ENCODE results near the gene GARNL3. TPM values are rescaled to one million over a fixed set of nuclear protein-coding genes. Genes with fewer than 3 reads are reported as not detected.

The GARNL3 gene
- total RNA-seq, 2 donors from 2014 or later, result 34.2 to 34.4 TPM

DNA sequence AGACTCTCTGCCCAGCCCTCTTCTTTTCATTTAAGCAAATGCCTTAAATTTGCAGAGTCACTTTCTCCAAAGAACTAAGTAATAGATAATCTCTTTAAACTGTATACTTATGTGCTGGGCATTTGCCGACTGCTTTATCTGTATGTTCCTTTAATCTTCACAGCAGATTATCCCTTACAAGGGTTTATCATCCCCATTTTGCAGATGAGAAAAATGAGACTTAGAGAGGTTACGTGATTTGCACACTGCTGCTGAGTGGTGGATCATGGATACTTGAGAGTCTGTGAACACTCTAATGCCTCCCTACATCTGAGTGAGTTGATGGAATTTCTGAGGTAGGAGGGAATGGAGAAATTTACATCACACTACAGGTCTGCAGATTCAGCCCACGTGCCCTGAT lies 163.8 kb downstream of the GARNL3 start:
- H3K9me3 ChIP-seq, result no peaks in the 10 kb centered on the region
- H3K4me3 ChIP-seq, result no peak overlapping the region
- H3K27me3 ChIP-seq (replicated peaks; ENCODE audit: insufficient read depth), result no peaks in the 10 kb centered on the region
- H3K27ac ChIP-seq, result no peak overlapping the region
- intact Hi-C loops (cut with DNase I), result no loop called here
- no peak for TF ChIP-seq POLR2A (IDR thresholded peaks at IDR 0.05)
- TF ChIP-seq, protein P1, sequence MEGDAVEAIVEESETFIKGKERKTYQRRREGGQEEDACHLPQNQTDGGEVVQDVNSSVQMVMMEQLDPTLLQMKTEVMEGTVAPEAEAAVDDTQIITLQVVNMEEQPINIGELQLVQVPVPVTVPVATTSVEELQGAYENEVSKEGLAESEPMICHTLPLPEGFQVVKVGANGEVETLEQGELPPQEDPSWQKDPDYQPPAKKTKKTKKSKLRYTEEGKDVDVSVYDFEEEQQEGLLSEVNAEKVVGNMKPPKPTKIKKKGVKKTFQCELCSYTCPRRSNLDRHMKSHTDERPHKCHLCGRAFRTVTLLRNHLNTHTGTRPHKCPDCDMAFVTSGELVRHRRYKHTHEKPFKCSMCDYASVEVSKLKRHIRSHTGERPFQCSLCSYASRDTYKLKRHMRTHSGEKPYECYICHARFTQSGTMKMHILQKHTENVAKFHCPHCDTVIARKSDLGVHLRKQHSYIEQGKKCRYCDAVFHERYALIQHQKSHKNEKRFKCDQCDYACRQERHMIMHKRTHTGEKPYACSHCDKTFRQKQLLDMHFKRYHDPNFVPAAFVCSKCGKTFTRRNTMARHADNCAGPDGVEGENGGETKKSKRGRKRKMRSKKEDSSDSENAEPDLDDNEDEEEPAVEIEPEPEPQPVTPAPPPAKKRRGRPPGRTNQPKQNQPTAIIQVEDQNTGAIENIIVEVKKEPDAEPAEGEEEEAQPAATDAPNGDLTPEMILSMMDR (IDR thresholded peaks at IDR 0.05), result no peak
- TF ChIP-seq POLR2AphosphoS5 (IDR thresholded peaks at IDR 0.05), result no peak
- H3K36me3 ChIP-seq, result no peaks in the 10 kb centered on the region
- peaks cover 9% of the 10 kb centered on the region for H3K4me1 ChIP-seq (replicated peaks)
- no peak for DNase-seq (ENCODE audit: low spot score)
- 89% methylated on average over 3 of the region's 3 CpGs for WGBS

DNA sequence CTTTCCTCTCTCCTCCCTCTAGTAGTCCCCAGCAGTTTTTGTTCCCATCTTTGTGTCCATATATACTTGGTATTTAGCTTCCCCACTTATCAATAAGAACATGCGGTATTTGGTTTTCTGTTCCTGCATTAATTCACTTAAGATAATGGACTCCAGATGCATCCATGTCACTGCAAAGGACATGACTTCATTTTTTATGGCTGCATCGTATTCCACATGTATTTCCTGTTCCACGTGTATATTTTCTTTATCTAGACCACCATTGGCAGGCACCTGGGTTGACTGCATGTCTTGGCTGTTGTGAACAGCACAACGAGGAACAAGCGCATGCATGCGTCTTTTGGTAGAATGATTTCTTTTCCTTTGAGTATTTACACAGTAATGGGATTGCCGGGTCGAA lies 165.8 kb downstream of the GARNL3 start:
- DNase-seq (ENCODE audit: low spot score), result no peak
- peaks cover 7% of the 10 kb centered on the region for H3K4me1 ChIP-seq (replicated peaks)
- no peaks in the 10 kb centered on the region for H3K27me3 ChIP-seq (replicated peaks; ENCODE audit: insufficient read depth)
- H3K4me3 ChIP-seq, result no peak overlapping the region
- H3K36me3 ChIP-seq, result peaks cover 7 to 10% of the 10 kb centered on the region in 2 donors
- no peaks in the 10 kb centered on the region for H3K9me3 ChIP-seq
- H3K27ac ChIP-seq, result no peak overlapping the region
- intact Hi-C loops (cut with DNase I), result no loop called here
- TF ChIP-seq POLR2AphosphoS5 (IDR thresholded peaks at IDR 0.05) (no peak), POLR2A (IDR thresholded peaks at IDR 0.05) (no peak)
- TF ChIP-seq, protein P1 (IDR thresholded peaks at IDR 0.05), result no peak
- WGBS, result 94% methylated on average over 8 of the region's 8 CpGs

DNA sequence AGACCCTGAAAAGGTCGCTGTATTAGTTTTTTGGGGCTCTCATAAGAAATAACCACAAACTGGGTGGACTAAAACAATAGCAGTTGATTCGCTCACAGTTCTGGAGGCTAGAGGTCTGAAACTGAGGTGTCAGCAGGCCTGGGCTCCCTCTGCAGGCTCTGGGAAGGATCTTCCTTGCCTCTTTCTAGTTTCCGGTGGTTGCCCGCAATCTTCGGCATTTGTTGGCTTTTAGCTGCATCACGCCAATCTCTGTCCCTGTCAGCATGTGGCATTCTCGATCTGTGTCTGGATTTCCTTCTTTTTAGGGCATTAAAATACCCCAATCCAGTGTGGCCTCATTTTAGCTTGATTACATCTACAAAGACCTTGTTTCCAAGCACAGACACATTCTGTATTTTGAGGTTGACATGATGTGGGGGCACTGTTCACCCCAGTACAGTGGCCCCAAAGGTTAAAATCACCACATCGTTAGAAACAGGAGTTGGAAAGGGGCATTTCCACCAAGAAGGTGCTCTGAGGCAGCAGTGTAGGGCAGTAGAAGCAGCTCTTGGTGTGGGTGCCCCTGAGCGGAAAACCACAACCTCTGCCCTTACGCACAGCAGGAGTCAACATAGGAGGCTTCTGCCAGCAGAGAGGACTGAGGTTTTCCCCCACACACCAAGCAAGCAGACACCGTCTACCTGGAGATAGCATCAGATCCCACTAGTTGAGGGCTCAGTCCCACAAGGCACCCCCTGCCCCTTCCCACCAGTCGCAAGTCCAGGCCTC lies 173.1 kb downstream of the GARNL3 start:
- no peaks in the 10 kb centered on the region for H3K9me3 ChIP-seq
- no peaks in the 10 kb centered on the region for H3K4me1 ChIP-seq (replicated peaks)
- H3K27ac ChIP-seq, result no peak overlapping the region
- WGBS, result 85% methylated on average over 12 of the region's 12 CpGs
- no peak for DNase-seq (ENCODE audit: low spot score)
- no peaks in the 10 kb centered on the region for H3K27me3 ChIP-seq (replicated peaks; ENCODE audit: insufficient read depth)
- H3K36me3 ChIP-seq, result peaks cover 14 to 20% of the 10 kb centered on the region in 2 donors
- no peak for TF ChIP-seq POLR2AphosphoS5 (IDR thresholded peaks at IDR 0.05)
- TF ChIP-seq POLR2A (IDR thresholded peaks at IDR 0.05), result no peak
- TF ChIP-seq, protein P1 (IDR thresholded peaks at IDR 0.05), result no peak
- H3K4me3 ChIP-seq, result no peak overlapping the region
- intact Hi-C loops (cut with DNase I), result no loop called here

DNA sequence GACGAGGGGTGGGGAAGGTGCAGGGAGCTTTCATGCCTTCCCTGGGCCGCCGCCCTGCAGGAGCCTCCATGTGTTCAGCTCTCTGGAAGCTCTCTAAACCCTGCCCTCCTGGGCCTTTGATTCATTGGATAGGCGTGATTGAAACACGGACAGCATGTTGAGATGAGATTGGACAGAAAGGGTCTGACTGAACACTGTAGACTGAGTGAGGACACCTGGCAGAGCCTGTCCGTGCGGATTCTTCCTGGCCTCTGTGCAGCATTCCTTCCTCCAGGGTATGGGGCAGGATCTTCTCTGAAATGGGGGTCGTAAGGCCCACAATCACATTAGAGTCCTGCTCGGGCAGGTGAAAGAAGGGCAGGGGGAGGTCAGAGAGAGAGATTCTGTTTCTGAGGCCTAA lies 173.8 kb downstream of the GARNL3 start:
- no peak for DNase-seq (ENCODE audit: low spot score)
- intact Hi-C loops (cut with DNase I), result no loop called here
- Histone ChIP-seq H3K27ac (no peak overlapping the region), H3K4me3 (no peak overlapping the region), H3K27me3 (replicated peaks; ENCODE audit: insufficient read depth) (no peaks in the 10 kb centered on the region), H3K36me3 (peaks cover 14 to 20% of the 10 kb centered on the region in 2 donors), H3K4me1 (replicated peaks) (no peaks in the 10 kb centered on the region), H3K9me3 (no peaks in the 10 kb centered on the region)
- TF ChIP-seq, protein P1 (IDR thresholded peaks at IDR 0.05), result no peak
- TF ChIP-seq POLR2A (IDR thresholded peaks at IDR 0.05), result no peak
- TF ChIP-seq POLR2AphosphoS5 (IDR thresholded peaks at IDR 0.05), result no peak
- 84% methylated on average over 9 of the region's 9 CpGs for WGBS

Other genes with a start within 250 kb of the GARNL3 start
- 10 to 100 TPM; 17.3 to 43.2 TPM for gene ANGPTL2, start 142.1 kb upstream of the GARNL3 start, total RNA-seq
- 10 to 100 TPM; 29.3 to 69.3 TPM for gene SLC2A8, start 132.4 kb downstream of the GARNL3 start, total RNA-seq
- 10 to 100 TPM; 14.3 to 14.5 TPM for gene ZNF79, start 159.6 kb downstream of the GARNL3 start, total RNA-seq
- gene RPL12, start 186.6 kb downstream of the GARNL3 start, total RNA-seq, result 1,000 to 10,000 TPM; 1,460 to 2,640 TPM
- 10 to 100 TPM; 14.8 to 30.5 TPM for gene LRSAM1, start 186.7 kb downstream of the GARNL3 start, total RNA-seq